Pons (tissue), 1 donor: Measurements from ENCODE around the gene HEBP2.
A peak's percentile ranks its signal among the peaks of the same experiment; 100 is the strongest.
"Not testable (repeated sequence)": the region's sequence is repeated elsewhere in the genome, so short reads cannot be mapped to it uniquely, and the experiment has no call there.

Source experiments
- DNase-seq: peaks from one replicate; pipeline ENCODE4 v3.0.0-alpha.2; 2016; ENCODE audit warnings: low spot score

Gene HEBP2

GRCh38 chr6:138403801-138404665 lies at the start of gene HEBP2:
Gene HEBP2 (plus strand): TSS chr6:138404223. CDS start chr6:138404496, 273 bp downstream.
- DNase-seq, result peak; percentile 59

GRCh38 chr6:138357928-138358327 lies 46.1 kb upstream of the HEBP2 start:
- no peak for DNase-seq

DNA sequence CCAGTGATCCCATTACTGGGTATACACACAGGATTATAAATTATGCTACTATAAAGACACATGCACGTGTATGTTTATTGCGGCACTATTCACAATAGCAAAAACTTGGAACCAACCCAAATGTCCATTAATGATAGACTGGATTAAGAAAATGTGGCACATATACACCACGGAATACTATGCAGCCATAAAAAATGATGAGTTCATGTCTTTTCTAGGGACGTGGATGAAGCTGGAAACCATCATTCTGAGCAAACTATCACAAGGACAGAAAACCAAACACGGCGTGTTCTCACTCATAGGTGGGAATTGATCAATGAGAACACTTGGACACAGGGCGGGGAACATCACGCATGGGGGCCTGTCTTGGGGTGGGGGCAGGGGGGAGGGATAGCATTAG lies 35.3 kb upstream of the HEBP2 start:
- DNase-seq, result not testable (repeated sequence)

DNA sequence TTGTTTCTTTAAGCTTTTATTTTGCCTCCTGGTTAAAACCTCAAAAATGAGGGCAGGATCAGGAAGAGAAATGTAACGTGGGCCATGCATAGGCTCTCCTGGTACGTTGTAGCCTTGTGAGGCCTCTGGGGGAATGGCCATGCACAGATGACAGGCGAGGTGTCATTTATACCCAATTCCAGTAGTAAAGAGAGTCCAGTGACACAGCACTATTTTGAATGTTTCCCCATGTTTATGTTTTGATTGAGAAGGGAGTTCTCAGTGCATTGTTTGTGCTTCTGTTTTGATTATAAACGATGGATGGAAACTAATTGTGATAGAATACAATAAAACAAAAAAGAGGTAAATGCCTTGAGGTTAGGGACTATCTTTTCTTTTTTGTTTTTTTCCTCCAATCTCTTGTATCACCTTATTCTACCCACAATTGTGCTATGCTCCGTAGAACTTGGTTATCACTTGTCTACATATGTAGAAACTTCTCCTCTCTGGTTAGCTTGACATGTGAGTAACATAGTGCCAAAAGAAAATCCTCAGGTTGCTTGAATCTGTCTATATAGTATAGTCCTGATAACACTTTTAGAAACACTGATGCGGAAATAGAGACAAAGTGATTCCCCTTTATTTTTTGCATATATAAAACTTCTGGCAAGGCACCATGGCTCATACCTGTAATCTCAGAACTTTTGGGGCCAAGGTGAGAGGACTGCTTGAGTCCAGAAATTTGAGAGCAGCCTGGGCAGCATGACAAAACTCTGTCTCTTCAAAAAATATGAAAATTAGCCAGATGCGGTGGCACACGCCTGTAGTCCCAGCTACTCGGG lies 33.2 kb upstream of the HEBP2 start:
- DNase-seq, result no peak

DNA sequence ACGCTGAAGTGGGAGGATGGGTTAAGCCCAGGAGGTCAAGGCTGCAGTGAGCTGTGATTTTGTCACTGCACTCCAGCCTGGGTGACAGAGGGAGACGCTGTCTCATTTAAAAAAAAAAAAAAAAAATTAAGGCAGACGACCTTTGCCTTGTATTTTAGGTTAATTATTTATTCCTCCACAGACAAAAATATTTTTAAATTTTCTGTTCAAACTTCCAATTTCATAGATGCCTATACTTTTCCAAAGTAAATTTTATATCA lies 32.6 kb upstream of the HEBP2 start:
- no peak for DNase-seq

- DNase-seq, result no peak
Observed at GRCh38 chr6:138371720-138372119, 32.3 kb upstream of the HEBP2 start.

- DNase-seq, result no peak
Observed at GRCh38 chr6:138372711-138373463, 31.1 kb upstream of the HEBP2 start.

DNA sequence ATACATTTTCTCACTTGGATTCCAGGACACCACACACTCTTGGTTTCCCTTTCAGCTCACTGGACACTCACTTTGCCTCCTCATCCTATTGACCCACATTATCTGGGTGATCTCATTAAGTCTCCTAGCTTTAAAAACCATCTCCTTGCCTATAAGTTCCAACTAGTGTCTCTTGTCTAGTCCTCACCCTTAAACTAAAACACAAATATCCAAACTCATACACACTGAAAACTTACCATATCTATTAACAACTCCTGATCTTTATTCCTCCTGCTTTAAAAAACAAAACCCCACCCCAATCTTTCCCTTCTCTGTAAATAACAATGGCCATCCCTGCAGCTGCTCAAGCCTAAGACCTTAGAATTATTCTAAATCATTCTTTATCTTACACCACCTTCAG lies 29.8 kb upstream of the HEBP2 start:
- no peak for DNase-seq

GRCh38 chr6:138374815-138375214 lies 29.2 kb upstream of the HEBP2 start:
- DNase-seq, result no peak

DNA sequence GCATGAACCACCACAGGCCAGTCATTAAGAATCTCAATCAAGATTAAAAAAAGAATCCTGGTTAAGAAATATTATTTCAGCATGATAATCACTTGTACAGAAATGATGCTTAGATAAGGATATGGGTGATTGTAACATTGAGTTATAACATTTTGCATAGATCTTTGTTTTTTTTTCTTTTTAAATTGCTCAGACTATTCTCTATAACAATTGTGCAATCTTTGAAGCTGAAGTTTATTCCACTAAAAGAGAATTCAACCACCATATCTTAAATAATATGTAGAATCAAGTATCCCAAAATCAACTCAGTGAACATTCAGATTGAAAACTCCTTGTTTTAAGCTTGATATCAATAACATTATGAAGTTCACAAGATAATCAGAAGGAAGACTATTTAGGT lies 27.0 kb upstream of the HEBP2 start:
- DNase-seq, result no peak

DNA sequence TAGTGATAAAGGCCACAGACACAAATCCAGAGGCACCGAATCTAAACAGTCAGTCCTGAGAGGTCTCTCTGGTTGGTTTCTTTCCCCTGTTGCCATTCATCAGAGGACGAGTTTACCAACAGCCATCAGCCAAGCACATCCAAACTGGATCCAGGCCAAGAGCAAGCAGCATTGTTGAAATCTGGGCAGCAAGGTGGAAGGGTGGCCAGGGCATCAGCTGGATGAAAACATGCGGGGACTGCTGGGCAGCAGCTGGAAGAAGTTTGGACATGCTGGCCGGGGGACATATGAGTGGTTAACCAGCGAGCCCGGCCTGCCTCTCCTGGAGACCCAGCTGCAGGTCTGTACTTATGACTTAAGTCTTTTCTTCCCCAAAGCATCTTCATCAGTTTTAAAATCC lies 26.2 kb upstream of the HEBP2 start, which contains the start of gene SMIM28:
Gene SMIM28, plus strand, starts transcription at position 62 of the 400 bp plus-strand sequence. Its CDS starts 168 bp downstream, at position 230.
- no peak for DNase-seq

GRCh38 chr6:138378463-138378862 lies 25.6 kb upstream of the HEBP2 start:
- DNase-seq, result no peak

DNA sequence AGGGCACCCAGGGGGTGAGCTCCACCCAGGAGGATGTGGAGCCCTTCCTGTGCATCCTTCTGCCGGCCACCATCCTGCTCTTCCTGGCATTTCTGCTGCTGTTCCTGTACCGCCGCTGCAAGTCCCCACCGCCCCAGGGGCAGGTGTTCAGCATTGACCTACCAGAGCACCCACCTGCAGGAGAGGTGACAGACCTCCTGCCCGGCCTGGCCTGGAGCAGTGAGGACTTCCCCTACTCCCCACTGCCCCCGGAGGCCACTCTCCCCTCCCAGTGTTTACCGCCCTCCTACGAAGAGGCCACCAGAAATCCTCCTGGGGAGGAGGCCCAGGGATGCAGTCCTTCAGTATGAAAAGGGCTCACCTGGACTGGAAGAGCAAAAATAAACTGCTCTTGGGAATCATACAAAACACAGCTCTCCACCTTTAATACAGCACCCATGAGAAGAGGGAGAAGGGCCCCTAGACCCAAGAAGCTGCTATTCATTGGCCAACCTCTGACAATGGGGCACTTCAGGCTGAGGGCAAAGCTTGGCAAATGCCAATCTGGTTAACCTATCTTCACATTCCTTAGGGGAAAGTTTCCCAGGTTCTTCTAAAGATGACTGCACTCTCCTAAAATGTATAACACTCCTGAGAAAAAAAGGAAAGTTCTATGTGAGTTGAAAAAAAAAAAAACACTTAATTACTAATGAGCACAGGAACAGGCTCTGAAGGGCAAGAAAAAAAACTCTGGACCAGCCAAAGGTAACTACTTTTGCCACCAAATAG lies 21.3 kb upstream of the HEBP2 start:
- no peak for DNase-seq

DNA sequence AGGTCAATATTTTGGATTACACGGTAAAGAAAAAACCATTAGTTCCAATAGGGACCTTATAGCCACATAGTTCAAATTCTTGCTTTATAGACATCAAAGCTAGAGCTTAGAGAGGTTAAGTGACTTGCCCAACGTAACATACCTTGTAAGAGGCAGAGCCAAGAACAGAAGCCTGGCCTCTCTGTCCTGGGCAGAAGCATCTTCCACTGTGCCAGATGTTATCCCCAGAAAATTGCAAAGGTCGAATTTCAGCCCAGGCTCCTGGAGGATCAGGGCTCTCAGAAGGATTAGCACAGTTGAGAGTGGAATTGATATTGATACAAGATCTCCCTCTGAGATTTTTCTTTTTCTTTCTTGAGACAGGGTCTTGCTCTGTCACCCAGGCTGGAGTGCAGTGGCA lies 20.2 kb upstream of the HEBP2 start:
- DNase-seq, result no peak

DNA sequence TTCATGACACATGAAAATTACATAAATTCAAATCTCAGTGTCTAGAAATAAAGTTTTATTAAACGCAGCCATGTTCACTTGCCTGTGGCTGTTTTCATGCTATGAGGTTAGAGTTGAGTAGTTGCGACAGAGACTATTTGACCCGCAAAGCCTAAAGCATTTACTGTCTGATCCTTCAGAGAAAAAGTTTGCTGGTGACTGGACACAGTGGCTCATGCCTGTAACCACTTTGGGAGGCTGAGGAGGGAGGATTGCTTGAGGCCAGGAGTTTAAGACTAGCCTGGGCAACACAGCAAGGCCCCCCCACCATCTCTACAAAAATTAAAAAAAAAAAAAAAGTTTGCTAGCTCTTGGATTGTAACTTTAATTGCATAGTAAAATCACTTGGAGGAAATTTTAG lies 17.1 kb upstream of the HEBP2 start:
- no peak for DNase-seq

DNA sequence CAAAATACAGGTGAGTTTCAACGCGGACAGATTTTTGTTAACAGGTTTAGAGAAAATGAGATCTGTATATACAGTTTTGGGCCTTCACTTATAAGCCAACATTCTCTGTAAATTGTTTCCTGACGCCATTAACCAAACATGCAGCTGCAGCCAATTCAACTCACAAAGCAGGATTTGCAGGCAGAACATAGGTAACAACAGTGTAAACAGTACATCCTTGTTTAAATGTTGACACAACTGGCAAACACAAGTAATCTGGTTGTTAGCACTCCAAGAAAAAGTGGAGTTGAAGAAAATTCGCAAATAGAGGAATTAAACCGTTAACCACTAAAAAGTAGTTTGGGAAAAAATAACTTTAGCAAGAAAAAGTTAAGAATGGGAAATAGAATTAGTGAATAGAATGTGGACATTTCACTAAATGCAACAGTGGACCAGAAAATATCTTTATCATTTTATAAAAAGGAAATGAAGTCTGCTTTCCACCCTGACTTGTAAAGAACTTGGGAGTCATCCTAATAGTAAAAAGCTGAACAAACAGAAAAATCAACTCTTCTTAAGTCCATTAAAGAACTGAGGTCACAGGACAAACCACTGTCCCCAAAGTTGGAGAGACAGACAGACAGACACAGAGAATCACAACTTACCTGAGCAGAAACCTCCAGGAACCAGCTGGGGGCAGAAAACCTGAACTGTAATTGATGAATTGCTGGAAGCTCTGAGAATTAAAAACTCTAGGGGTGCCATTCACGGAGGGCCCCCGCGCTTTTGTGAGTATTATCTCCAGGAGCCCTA lies 16.2 kb upstream of the HEBP2 start:
- no peak for DNase-seq

DNA sequence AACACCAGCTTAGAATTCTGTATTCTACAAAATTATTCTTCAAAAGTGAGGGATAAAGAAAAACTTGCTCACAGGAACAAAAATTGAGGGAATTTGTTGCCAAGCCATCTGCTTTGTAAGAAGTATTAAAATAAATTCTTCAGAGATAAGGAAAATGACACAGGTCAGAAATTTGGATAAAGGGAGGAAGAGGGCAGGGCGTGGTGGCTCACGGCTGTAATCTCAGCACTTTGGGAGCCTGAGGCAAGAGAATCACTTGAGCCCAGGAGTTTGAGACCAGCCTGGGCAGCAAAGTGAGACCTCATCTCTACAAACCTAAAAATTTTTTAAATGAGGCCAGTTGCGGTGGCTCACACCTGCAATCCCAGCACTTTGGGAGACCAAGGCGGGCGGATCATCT lies 14.5 kb upstream of the HEBP2 start:
- DNase-seq, result no peak

GRCh38 chr6:138393871-138394783 lies 9.9 kb upstream of the HEBP2 start:
- no peak for DNase-seq

- DNase-seq, result no peak
Observed at GRCh38 chr6:138396709-138397108, 7.3 kb upstream of the HEBP2 start.
